Activated CD4-positive, alpha-beta T cell treated with anti-CD3 and anti-CD28 coated beads, Interleukin-10, Interleukin-2, amounts not matched to agents 100 ng/mL and 50 ng/mL, durations not matched to agents 16 hours and 8 hours (primary cell): ENCODE results near the gene ODF2.

Experiments
- DNase-seq: peaks from one replicate; pipeline ENCODE4 v3.0.0-alpha.2; 2020

Gene ODF2

GRCh38 chr9:128532581-128532980, 76.8 kb downstream of the ODF2 start:
- DNase-seq = no peak

GRCh38 chr9:128540634-128541360, 85.0 kb downstream of the ODF2 start:
- no peak for DNase-seq

GRCh38 chr9:128546504-128546903, 90.7 kb downstream of the ODF2 start:
- no peak for DNase-seq

- no peak for DNase-seq
These were observed 93.1 kb downstream of the ODF2 start for GRCh38 chr9:128548876-128549275.

GRCh38 chr9:128550226-128550625, 94.4 kb downstream of the ODF2 start:
- DNase-seq = peak; percentile 54
